Panc1 (cell line): ENCODE data around the gene SLC35F1. TPM values are rescaled to one million over a fixed set of nuclear protein-coding genes. Genes with fewer than 3 reads are reported as not detected.

Experiments used
- ATAC-seq: fragments of 200-7000 bp; cut with Tn5 transposase; 2 replicates; pipeline ENCODE4 v1.9.1; 2020; ENCODE audit warnings: mild to moderate bottlenecking, moderate library complexity
- BruUV-seq: library from RNA; stranded (reverse); fragments of 400-500 nt; replicated peaks from 2 replicates; lab custom pipeline; 2021; lab: Mats Ljungman, UMichigan
- CTCF ChIA-PET: fragments of 300-600 bp; sonication (Branson Sonifier 250); formaldehyde crosslinking; loops from one replicate; lab custom pipeline; 2022; ENCODE audit warnings: antibody characterized with exemption; lab: Charles Lee
- POLR2A ChIA-PET: fragments of 300-600 bp; sonication (Branson Sonifier 250); formaldehyde crosslinking; loops from one replicate; lab custom pipeline; 2022; ENCODE audit warnings: antibody characterized with exemption; lab: Charles Lee
- DNase-seq: peaks from one replicate; pipeline ENCODE4 v3.0.0-alpha.2; 2010; ENCODE audit warnings: low read depth, low spot score
- H3K27ac ChIP-seq: 2 replicates; pipeline ENCODE4 v1.5.1; 2011; ENCODE audit warnings: mild to moderate bottlenecking, low read length, inconsistent platforms
- H3K27me3 ChIP-seq: fragments of 200-500 bp; sonication (Bioruptor generic); 2 replicates; pipeline ENCODE4 v1.6.0; 2014; ENCODE audit warnings: low read length, inconsistent platforms; ENCODE audit not compliant: control insufficient read depth, insufficient read depth
- H3K36me3 ChIP-seq: fragments of 200-500 bp; sonication (Bioruptor generic); 2 replicates; pipeline ENCODE4 v1.5.1; 2014; ENCODE audit warnings: inconsistent platforms, mild to moderate bottlenecking, low read length, moderate library complexity; ENCODE audit not compliant: control insufficient read depth, insufficient read depth
- H3K4me1 ChIP-seq: 2 replicates; pipeline ENCODE4 v1.5.1; 2011; ENCODE audit warnings: inconsistent platforms, mild to moderate bottlenecking, low read length, moderate library complexity; ENCODE audit not compliant: control insufficient read depth, insufficient read depth
- H3K4me3 ChIP-seq, 2 experiments: 2 replicates each; pipeline ENCODE4 v1.5.1; 2011 to 2012; ENCODE audit warnings: low read depth in 2 of 2, low read length in 2 of 2, mild to moderate bottlenecking in 2 of 2, inconsistent platforms in 1 of 2, moderate library complexity in 1 of 2
- H3K9me3 ChIP-seq: fragments of 200-500 bp; sonication (Bioruptor generic); 2 replicates; pipeline ENCODE4 v1.5.1; 2014; ENCODE audit warnings: low read depth, mild to moderate bottlenecking, inconsistent platforms, low read length, moderate library complexity; ENCODE audit not compliant: control insufficient read depth, insufficient read depth
- POLR2AphosphoS5 ChIP-seq: IDR thresholded peaks from 2 replicates; pipeline ENCODE4 v1.6.1; 2012; ENCODE audit warnings: mild to moderate bottlenecking, low read depth, low read length, moderate library complexity
- SIN3A ChIP-seq: IDR thresholded peaks from 2 replicates; pipeline ENCODE4 v1.6.1; 2012; ENCODE audit warnings: low read depth, mild to moderate bottlenecking, low read length, moderate library complexity, borderline replicate concordance; ENCODE audit not compliant: insufficient read depth
- TCF7L2 ChIP-seq: IDR thresholded peaks from 2 replicates; pipeline ENCODE4 v1.6.1; 2011; ENCODE audit warnings: mild to moderate bottlenecking, low read depth, low read length, inconsistent platforms
- in situ Hi-C: cut with HindIII; loops from 2 replicates; pipeline ENCODE4 v1.10.0; 2016; ENCODE audit warnings: low sequenced_read_pairs, low pct_unique_long_range_greater_than_20kb
- intact Hi-C: fragments of 100-400 bp; cut with micrococcal nuclease; formaldehyde crosslinking; loops from one replicate; pipeline ENCODE4 v1.10.0; 2022; ENCODE audit not compliant: unreplicated experiment
- total RNA-seq: library from RNA; stranded (reverse); gene quantifications from one replicate; pipeline ENCODE4 v1.2.1, GENCODE V29; 2021; ENCODE audit not compliant: unreplicated experiment
- TF ChIP-seq, protein P1 (sequence below): fragments of 450-650 bp; IDR thresholded peaks from 2 replicates; pipeline ENCODE4 v1.5.1; 2017; ENCODE audit warnings: mild to moderate bottlenecking
- TF ChIP-seq, protein P2 (sequence below), 2 experiments: IDR thresholded peaks; 2 replicates each; pipeline ENCODE4 v1.6.1; 2011 to 2012; ENCODE audit warnings: low read depth in 2 of 2, control low read depth in 1 of 2, low read length in 1 of 2, mild to moderate bottlenecking in 1 of 2, moderate library complexity in 1 of 2; ENCODE audit not compliant: insufficient read depth in 1 of 2

Gene SLC35F1
- total RNA-seq, 1 experiment from 2014 or later: not detected

DNA sequence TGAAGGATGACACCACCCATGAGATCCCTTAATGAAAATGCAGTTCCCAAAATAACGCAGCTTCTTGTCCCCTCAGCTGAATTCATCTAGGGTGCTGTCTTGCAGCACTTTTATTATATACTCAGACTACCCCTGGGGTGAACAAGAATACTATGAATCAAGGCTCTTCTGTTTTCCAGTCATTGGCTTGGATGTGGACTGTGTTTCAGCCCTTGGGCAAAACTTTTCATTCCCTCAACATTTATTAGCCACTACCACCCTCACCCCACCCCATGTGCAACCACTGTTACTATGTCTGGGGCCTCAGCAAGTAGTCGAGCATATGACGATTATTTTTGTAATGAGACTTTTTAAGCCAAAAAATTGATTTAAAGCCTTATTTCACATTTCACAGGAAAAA is 321.8 kb downstream of the SLC35F1 start:
- POLR2A ChIA-PET: no interaction called here
- Histone ChIP-seq H3K27ac (no peak overlapping the region), H3K27me3 (no peaks in the 10 kb centered on the region), H3K9me3 (no peaks in the 10 kb centered on the region), H3K4me3 (no peak overlapping the region), H3K4me1 (no peaks in the 10 kb centered on the region), H3K36me3 (no peaks in the 10 kb centered on the region)
- intact Hi-C loops: no loop called here
- DNase-seq (no peak), ATAC-seq (no peak)
- TF ChIP-seq TCF7L2 (no peak), SIN3A (no peak)
- TF ChIP-seq, protein P1, sequence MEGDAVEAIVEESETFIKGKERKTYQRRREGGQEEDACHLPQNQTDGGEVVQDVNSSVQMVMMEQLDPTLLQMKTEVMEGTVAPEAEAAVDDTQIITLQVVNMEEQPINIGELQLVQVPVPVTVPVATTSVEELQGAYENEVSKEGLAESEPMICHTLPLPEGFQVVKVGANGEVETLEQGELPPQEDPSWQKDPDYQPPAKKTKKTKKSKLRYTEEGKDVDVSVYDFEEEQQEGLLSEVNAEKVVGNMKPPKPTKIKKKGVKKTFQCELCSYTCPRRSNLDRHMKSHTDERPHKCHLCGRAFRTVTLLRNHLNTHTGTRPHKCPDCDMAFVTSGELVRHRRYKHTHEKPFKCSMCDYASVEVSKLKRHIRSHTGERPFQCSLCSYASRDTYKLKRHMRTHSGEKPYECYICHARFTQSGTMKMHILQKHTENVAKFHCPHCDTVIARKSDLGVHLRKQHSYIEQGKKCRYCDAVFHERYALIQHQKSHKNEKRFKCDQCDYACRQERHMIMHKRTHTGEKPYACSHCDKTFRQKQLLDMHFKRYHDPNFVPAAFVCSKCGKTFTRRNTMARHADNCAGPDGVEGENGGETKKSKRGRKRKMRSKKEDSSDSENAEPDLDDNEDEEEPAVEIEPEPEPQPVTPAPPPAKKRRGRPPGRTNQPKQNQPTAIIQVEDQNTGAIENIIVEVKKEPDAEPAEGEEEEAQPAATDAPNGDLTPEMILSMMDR: no peak
- TF ChIP-seq, protein P2, sequence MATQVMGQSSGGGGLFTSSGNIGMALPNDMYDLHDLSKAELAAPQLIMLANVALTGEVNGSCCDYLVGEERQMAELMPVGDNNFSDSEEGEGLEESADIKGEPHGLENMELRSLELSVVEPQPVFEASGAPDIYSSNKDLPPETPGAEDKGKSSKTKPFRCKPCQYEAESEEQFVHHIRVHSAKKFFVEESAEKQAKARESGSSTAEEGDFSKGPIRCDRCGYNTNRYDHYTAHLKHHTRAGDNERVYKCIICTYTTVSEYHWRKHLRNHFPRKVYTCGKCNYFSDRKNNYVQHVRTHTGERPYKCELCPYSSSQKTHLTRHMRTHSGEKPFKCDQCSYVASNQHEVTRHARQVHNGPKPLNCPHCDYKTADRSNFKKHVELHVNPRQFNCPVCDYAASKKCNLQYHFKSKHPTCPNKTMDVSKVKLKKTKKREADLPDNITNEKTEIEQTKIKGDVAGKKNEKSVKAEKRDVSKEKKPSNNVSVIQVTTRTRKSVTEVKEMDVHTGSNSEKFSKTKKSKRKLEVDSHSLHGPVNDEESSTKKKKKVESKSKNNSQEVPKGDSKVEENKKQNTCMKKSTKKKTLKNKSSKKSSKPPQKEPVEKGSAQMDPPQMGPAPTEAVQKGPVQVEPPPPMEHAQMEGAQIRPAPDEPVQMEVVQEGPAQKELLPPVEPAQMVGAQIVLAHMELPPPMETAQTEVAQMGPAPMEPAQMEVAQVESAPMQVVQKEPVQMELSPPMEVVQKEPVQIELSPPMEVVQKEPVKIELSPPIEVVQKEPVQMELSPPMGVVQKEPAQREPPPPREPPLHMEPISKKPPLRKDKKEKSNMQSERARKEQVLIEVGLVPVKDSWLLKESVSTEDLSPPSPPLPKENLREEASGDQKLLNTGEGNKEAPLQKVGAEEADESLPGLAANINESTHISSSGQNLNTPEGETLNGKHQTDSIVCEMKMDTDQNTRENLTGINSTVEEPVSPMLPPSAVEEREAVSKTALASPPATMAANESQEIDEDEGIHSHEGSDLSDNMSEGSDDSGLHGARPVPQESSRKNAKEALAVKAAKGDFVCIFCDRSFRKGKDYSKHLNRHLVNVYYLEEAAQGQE (IDR thresholded peaks at IDR 0.05; ENCODE audit: insufficient read depth in 1 of 2, low read depth in 2 of 2, low read length in 1 of 2): no peak
- BruUV-seq: no TSS peak
- in situ Hi-C loops: no loop called here
- CTCF ChIA-PET: no interaction called here

DNA sequence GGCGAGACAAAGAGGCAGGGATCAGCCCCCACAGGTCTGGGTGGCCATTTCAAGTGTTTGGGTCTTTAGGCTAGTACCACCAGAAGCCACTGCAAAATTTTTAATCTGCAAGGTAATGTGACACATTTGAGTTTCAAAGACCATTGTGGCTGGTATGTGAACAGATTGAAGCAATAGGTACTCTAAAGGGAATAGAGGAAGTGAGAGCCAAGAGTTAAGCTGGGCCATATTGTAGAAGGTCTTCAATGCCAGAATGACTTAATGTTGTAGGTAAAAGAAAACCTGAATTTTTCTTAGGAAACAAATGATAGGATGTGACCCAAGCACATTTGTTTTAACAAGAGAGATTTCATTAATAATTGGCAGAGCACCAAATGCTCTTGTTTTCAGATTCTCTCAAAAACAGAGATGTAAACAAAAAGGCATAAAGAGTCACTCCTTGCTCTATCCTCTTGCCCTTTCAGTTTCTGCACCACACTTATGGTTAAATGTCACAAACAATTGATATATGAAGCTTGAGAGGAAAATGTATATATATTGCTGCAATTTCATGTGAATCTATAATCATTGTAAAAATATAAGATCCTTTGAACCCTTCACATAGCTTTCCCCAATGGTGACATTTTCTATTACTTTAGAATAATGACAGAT is 333.9 kb downstream of the SLC35F1 start:
- ChIA-PET POLR2A (no interaction called here), CTCF (no interaction called here)
- TF ChIP-seq, protein P2 (IDR thresholded peaks at IDR 0.05; ENCODE audit: insufficient read depth in 1 of 2, low read depth in 2 of 2, low read length in 1 of 2): no peak
- TF ChIP-seq, protein P1: no peak
- TF ChIP-seq TCF7L2: no peak
- TF ChIP-seq SIN3A: no peak
- TF ChIP-seq POLR2AphosphoS5: no peak
- intact Hi-C loops: no loop called here
- BruUV-seq: no TSS peak
- H3K36me3 ChIP-seq: no peaks in the 10 kb centered on the region
- no peak for ATAC-seq
- no peaks in the 10 kb centered on the region for H3K9me3 ChIP-seq
- in situ Hi-C loops: no loop called here
- no peak overlapping the region for H3K27ac ChIP-seq
- no peaks in the 10 kb centered on the region; the same call in 1 of the 2 replicates for H3K27me3 ChIP-seq
- no peak overlapping the region for H3K4me3 ChIP-seq
- DNase-seq: no peak
- no peaks in the 10 kb centered on the region for H3K4me1 ChIP-seq
